Measurements from ENCODE around the gene KLHL1. TPM values are rescaled to one million over a fixed set of nuclear protein-coding genes. Genes with fewer than 3 reads are reported as not detected.
"Not testable (repeated sequence)": the region's sequence is repeated elsewhere in the genome, so short reads cannot be mapped to it uniquely, and the experiment has no call there.

KLHL1 gene, protein sequence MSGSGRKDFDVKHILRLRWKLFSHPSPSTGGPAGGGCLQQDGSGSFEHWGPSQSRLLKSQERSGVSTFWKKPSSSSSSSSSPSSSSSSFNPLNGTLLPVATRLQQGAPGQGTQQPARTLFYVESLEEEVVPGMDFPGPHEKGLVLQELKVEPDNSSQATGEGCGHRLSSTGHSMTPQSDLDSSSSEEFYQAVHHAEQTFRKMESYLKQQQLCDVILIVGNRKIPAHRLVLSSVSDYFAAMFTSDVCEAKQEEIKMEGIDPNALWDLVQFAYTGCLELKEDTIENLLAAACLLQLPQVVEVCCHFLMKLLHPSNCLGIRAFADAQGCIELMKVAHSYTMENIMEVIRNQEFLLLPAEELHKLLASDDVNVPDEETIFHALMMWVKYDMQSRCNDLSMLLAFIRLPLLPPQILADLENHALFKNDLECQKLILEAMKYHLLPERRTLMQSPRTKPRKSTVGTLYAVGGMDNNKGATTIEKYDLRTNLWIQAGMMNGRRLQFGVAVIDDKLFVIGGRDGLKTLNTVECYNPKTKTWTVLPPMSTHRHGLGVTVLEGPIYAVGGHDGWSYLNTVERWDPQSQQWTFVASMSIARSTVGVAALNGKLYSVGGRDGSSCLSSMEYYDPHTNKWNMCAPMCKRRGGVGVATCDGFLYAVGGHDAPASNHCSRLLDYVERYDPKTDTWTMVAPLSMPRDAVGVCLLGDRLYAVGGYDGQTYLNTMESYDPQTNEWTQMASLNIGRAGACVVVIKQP
- total RNA-seq: not detected

DNA sequence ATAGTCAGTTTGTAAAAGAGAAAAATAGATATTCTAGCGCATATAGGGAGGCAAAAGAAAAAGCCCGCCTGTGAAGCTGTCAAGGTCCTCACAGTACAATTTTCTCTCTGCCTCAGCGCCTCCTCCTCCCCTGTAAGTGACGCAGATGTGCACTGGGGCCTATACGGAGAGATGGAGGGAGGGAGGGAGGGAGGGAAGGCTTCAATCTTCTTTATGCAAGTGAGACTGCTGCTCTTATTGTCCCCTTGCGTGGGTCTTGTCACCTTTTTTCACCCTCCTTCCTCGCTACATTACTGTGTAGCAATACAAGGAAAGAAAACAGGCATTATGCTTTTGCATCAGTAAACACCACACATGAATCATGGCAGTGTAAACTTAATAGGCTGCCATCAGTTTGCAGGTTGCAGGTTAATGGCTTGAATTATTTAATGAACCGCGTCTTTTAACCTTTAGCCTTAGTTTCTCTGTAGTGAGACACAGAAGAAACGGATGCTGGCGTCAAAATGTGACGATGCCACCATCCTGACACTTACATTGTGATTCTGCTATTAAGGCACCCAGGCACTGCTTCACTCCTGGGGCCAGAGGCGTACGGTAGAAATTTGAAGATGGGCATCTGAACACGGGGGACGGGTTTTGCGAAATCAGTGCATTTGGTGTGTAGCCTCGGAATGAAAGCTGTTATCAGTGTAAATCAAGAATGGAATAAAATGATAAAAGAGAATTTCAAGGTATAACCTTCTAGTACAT lies at the start of gene KLHL1:
Gene KLHL1, minus strand, starts transcription at position 97 of the 750 bp plus-strand sequence. CDS start 753 bp downstream, outside the sequence.
- no peak for ATAC-seq

DNA sequence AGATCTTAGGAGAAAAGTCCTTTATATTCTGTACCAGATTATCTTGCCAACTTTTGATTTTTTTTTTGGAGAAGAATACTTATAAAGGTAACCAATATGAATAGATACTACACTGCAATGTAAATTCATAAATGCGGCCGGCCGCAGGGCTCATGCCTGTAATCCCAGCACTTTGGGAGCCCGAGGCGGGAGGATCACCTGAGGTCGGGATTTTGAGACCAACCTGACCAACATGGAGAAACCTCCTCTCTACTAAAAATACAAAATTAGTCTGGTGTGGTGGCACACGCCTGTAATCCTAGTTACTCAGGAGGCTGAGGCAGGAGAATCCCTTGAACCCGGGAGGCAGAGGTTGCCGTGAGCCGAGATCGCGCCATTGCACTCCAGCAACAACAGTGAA lies 34.4 kb upstream of the KLHL1 start:
- not testable (repeated sequence) for ATAC-seq

DNA sequence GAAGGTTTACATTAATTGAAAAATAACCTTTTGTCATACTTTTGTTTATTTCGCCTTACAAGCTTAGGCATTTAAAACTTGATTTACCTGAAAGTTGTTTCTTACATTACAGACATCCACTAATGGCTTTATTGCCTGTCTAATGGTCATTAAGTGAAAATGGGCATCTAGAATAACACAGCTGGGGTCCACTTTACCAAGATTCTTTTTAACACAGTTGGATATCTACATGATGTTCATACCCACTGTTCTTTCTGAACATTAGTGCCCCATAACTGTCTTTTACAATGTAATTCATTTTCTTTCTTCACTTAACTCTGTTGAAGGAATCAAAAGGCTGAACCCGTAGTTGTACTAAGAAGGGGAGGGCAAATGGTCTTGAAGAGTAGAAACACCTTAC lies 19.8 kb upstream of the KLHL1 start:
- no peak for ATAC-seq

DNA sequence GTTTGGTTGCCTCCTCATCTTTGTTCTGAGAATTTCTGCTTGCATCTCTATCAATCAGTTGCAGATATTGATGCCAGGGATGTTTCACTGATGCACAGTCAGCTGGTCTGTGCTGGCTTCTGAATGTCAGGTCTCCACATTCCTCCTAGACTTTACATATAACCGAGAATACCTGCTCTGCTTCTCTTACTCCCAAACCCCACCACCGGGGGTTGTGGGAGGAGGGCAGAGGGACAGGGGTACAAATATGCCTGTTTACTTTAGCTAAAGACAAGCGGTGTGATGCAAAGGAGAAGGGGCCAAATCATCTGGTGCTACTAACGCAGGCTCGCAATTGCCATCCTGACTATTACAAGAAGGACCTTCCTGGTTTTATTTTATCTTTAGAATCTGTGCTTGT lies 17.4 kb upstream of the KLHL1 start:
- no peak for ATAC-seq

DNA sequence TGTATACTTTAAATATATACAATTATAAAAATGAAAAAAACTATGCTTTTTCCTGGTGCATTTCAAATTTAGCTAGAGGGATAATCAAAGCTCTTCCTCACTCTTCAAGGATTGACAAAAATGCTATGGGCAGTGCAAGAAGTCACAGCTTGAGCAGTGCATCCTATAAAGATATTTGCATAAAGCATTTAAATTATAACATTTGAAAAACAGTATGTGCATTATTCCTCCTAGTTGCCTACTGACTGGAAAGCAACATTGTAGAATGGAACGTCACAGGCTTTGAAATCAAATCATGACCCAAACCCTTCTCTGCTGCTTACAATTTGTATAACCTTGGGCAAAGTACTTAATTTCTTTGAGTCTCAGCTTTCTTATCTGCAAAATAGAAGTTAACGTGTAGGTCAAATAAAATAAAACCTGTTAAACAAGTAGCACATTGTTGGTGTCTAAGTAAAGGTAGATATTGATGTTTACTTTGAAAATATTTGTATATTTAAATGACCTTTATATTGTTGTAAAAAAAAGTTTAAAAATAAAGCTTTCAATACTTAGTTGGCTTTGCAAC lies 9.2 kb upstream of the KLHL1 start:
- ATAC-seq: no peak

DNA sequence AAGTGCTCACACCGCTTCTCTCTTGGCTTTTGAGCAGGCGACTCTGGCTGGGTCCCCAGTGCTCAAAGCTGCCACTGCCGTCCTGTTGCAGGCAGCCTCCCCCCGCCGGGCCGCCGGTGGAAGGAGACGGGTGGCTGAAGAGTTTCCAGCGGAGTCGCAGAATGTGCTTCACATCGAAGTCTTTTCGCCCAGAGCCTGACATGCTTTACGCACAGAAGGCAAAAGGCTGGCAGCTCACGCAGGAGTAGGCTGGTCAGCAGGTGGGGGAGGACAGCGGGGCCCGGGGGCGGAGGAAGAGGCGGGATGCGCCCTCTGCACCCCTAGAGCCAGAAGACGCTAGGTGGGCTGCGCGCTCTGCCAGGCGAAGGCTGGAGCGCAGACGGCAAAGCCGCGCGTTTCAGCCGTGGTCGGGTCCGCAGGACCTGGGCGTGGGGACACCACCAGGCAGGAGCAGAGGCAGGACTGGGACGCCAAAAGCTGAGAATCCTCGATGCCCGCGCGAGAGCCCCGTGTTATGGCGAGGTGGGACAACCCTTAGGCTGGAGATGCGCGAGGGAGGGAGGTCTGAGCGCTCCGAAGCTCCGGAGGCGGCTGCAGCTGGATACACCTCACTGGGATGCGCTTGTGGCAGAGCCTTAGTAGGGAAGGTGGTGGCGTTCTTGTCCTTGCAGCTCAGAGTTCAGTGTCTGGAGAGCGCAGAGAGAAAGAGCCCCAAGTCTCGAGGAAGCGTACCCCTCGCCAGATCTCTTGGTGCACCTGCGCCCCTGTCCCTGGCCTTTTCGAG lies 562 bp downstream of the KLHL1 start, which contains the start of gene ATXN8OS:
Gene ATXN8OS, plus strand, starts transcription at position 329 of the 784 bp plus-strand sequence.
- no peak for ATAC-seq

DNA sequence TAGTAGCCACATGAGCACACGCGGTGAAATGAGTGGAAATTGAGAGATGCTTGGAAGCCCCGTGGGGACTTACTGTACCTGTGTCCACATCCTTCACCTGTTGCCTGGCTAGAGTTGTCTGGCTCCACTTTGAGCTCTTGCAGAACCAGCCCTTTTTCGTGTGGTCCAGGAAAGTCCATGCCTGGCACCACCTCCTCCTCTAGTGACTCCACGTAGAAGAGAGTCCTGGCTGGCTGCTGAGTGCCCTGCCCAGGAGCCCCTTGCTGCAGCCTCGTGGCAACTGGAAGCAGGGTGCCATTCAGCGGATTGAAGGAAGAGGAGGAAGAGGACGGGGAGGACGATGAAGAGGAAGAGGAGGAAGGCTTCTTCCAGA lies 1.1 kb downstream of the KLHL1 start:
- no peak for ATAC-seq

DNA sequence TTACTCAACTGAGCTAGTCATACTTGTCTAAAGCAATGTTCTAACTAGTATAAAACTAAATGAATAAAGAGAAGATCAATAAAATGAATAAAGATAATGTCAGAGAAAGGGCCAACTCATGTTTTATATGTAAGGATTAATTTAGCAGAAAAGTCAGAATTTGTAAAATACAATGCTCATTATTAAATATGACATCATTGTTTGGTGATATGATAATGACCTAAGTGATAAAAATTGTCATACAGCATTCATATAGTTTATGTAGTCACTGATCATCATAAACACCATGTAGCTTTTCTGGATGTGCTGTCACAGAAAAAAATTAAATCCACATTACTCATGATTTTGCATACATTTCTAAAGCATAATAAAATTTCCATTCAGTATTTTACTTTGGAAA lies 3.8 kb downstream of the KLHL1 start:
- ATAC-seq: no peak

DNA sequence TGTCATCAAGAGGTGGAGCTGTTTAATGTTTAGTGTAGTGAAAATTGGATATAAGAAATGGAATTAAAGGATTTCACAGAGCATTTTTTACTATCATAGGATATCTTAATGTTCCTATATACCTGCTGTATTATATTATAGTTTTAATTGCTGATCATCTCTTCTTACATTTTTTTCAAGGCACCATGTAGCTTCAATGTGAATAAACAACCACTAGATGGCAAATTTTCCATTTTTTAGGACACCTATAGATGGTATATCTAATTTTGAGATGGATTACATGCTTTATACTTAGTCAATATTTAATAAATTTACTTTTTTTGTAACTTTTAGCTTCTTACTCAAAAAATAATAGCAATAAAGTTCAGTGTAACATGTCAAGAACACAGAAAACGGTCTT lies 9.6 kb downstream of the KLHL1 start:
- ATAC-seq: no peak

DNA sequence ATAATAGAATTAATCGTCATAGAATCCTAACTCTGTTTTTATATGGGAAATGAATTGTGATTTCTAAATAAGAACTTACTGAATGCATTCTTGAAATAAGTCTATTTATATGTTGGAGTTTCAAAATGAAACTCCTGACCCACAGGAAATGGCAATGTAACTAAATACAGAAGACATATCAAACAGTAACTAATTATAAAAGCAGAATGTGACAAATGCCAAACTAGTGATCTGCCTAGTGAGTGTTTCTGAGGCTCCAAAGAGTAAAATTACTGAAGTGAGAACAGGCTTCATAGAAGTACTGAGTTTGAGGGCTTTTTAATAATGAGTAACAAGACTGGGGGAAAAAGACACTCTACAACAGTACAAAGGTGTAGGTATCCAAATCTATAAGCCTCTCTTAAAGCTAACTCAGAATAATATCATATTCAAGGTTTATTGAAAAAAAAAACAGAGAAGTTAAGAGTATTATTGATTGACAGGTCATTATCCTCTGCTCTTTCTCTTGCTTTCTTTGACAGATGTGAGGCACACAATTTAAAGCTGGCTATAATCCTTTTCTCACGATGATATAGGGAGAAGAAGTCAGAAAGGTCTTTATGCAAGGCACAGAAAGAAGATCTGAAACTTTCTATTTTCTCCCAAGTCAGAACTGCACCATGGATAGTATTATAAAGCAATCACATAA lies 18.1 kb downstream of the KLHL1 start:
- no peak for ATAC-seq

DNA sequence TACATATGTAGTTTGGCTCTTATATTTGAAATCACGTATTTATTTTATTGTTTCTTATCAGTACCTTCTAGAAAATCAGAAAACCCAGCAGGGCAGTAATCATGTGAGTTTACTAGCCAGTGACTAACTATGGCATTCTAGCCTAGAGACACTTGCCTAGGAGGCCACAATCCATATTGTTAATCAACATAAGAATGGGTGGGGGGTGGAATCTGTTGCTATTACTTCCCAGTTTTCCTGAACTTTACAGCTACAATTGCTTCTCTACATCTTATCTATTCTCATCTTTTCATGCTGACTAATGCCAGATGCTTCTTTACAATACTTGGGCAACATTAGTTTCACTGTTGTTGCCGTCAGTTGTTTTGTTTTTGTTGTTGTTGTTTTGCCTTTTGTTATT lies 19.3 kb downstream of the KLHL1 start:
- no peak for ATAC-seq

DNA sequence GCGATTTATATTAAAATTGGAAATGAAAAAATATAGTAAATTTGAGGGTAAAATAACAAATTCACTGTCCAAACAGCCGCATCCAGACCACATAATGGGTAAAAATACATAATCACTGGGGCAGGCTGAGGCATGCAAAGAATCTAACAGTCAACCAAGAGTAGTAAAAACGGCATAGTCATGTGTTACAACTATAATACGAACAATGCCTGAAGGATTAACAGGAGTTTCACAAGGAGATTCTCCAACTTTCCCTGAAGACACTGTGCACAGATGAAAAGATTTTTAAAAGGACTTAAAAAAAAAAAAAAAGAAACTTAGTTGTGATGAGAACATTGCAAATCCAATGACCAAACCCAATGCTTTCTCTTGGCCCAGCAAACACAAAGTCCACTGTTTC lies 21.0 kb downstream of the KLHL1 start:
- ATAC-seq: no peak

DNA sequence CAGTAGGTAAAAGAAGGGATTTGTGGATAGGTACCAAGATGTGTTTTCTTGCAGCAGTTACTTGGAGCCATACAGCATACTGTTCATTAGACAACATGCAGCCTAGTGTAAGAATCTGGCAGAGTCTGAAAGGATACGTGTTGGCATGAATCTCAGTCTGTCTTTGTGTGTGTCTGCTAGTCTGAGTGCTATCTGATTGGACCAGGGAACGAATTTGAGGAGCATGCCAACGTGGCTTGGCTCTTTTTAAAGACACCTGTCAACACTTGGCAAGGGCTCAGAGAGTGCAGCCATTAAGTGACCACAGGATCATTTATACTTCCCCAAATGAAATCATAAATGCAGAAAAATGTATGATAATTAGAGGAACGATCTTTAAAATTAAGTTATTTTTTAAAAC lies 28.2 kb downstream of the KLHL1 start:
- ATAC-seq: no peak

DNA sequence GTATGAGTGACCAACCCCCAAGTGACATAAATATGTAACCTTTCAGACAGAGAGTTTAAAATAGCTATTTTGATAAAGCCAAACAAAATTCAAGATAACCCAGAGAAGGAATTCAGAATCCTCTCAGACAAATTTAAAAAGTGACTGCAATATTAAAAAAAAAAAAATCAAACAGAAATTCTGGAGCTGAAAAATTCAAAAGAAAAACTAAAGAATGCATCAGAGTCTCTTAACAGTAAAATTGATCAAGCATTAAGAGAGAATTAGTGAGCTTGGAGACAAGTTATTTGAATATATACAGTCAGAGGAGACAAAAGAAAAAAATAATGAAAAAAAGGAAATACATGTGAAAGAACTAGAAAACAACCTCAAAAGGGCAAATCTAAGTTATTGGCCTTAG lies 53.7 kb downstream of the KLHL1 start:
- ATAC-seq: no peak

DNA sequence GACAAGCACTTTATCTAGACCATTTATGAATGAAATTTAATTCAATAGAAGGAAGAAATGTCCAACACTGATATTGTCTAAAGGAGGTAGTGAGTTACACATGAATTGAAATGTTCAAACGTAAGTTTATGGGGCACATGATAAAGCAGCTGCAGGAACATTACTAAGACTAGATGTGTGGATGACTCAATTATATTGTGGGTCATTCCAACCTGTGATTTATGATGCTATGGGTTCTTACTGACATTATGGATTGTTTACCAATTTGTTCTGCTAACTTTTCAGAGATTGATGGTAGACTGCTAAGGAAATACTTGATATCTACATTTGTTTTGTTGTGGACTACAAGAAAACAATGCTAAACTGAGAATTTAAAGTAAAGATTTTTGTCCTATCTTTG lies 56.7 kb downstream of the KLHL1 start:
- ATAC-seq: no peak

DNA sequence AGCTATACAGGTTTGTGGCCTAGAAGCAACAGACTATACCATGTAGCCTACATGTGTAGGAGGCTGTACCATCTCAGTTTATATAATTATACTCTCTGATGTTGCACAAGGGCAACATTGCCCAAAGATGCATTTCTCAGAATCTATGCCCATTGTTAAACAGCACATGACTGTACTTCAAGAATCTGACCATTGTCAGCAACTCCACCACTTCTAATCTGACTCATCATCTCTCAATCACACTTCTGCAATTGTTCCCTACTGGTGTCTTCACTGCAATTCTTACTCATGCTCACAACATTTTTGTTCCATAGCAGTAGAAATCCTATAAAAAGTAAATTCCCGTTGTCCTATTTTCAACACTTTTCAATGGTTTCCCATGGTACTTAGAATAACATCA lies 64.6 kb downstream of the KLHL1 start:
- no peak for ATAC-seq

DNA sequence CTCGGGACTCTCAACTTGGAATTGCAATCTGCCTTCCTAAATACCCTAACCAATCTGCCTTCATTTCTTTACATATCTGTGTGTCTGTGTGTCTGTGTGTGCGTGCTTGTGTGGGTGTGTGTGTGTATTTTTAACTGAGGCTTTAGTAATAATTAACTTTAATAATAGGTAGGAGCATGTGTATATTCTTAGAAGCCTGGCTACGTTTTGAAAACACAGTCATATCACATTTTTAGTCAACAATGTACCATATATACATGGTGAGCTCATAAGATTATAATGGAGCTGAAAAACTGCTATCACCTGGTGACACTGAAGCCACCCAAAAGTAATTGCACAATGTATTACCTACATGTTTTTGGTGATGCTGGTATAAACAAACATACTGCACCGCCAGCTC lies 66.1 kb downstream of the KLHL1 start:
- no peak for ATAC-seq

DNA sequence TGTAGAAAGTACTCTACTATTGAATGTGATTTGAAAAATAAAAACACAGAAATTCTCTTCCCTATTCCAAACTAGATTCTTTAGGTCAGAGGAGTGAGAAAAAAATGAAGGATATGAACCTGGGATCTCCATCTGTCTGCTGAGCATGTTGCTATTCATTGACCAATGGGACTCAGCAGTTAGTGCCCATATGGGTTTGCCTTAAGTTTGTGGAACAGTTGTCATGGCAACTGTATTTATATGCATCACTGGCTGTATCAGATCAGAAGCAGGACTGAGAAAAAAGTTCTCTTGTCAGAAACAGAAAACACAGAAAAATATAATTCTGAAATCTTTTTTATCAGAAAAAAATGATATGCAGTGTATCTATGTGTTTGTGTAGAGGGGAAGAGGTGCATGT lies 74.0 kb downstream of the KLHL1 start:
- no peak for ATAC-seq

DNA sequence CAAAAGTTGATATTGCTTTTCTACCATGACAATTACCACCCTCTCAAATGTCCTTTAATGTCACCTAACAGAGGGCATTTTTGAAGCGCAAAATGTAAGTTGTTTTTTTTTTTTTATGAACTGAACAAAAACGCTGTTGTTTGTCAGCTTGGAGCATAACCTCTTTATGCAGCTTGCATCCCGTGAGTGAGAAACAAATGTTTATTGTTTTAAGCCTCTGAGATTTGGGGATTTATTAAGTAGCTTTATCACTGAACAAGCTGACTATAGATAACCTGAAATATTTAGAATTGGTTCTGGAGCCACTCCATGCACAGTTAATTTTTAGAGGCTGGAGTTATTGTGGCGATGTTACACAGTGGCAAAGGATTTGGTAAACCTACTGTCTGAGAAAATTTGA lies 80.7 kb downstream of the KLHL1 start:
- no peak for ATAC-seq

DNA sequence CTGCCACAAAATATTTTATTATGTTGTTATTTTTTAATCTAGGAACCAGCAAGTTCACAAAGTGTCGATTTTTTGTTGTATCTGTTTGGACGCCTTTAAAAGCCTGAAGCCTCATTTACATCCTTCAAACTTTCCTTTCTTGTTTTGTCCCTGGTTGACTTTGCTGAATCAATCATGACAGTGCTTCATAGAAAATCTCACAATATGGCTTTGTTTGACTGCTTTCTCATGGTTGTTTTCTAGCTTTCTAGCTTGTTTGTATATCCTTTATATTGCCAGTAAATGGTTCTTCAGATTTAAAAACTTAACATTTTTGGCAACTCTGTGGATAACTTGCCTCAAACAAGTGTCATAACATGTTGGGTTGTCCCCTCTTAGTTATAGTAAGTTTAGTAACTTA lies 84.7 kb downstream of the KLHL1 start:
- ATAC-seq: no peak

DNA sequence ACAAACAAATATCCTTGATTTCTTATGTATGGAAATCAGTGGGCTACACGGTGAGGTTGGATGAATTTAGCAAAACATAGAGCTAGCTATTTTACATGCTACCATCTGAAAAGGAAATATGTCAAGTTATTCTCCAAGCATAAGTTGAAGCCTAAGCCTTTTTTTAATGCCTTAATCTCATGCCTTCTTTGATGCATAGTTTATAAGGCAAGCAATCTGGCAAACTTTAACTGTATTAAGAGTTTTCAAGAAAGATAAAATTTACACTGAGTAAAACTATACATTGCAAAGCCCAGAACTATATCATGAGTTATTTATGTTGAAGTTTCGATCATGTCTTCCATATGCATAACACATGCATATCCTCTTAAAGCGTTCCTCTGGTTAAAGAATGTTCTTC lies 85.6 kb downstream of the KLHL1 start:
- no peak for ATAC-seq

DNA sequence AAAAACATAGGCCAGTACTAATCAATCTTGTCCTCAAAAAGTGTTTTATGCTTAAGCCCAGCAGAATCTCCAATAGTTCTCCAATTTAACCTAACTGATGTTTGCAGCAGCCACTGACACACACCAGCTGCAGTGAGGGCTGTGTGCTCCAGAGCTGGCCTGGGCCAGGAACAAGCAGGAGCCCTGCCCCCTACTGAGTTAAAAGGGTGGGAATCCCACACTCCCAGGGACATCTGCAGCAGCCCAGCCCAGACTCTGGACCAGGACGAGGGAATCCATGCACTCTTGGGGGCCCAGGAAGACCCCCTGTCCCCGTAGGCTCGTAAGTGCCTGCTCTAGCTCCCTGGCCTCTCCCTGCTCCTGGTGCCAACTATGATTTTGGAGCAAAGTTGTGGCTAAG lies 92.1 kb downstream of the KLHL1 start:
- no peak for ATAC-seq

All from esophagus mucosa (tissue), 1 donor.